ENCODE measurements around the gene TRMT11. TPM values are rescaled to one million over a fixed set of nuclear protein-coding genes. Genes with fewer than 3 reads are reported as not detected.

TRMT11 gene
- total RNA-seq, 1 experiment from 2014 or later, result 17.9 TPM

DNA sequence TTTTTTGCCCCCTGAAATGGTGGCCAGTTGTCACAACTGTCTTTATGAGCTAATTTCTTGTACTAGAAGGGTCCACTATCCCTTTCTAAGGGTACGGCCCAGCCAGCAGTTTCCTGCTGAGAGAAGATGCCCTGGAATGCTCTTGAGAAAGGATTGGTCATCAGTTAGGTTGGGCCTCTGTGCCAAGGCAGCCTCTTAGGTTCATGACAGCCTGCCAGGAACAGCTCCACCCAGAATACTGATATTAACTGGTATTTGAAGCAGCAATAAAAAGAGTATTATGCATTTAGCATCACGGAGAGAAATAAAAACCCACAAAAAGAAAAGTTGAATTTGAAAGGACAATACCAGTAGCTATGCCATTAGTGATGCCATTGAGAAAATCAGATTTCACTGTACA lies 38.7 kb upstream of the TRMT11 start:
- no peaks in the 10 kb centered on the region for H3K79me2 ChIP-seq (ENCODE audit: low read length)
- TF ChIP-seq, protein P1, sequence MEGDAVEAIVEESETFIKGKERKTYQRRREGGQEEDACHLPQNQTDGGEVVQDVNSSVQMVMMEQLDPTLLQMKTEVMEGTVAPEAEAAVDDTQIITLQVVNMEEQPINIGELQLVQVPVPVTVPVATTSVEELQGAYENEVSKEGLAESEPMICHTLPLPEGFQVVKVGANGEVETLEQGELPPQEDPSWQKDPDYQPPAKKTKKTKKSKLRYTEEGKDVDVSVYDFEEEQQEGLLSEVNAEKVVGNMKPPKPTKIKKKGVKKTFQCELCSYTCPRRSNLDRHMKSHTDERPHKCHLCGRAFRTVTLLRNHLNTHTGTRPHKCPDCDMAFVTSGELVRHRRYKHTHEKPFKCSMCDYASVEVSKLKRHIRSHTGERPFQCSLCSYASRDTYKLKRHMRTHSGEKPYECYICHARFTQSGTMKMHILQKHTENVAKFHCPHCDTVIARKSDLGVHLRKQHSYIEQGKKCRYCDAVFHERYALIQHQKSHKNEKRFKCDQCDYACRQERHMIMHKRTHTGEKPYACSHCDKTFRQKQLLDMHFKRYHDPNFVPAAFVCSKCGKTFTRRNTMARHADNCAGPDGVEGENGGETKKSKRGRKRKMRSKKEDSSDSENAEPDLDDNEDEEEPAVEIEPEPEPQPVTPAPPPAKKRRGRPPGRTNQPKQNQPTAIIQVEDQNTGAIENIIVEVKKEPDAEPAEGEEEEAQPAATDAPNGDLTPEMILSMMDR (conservative IDR thresholded peaks at IDR 0.05; ENCODE audit: low read depth, low read length), result no peak
- no peak for TF ChIP-seq EZH2 (IDR thresholded peaks at IDR 0.05; ENCODE audit: low read length, unreplicated experiment)
- TF ChIP-seq EZH2phosphoT487 (IDR thresholded peaks at IDR 0.05; ENCODE audit: borderline replicate concordance, low read length), result no peak
- no peak overlapping the region for H3K4me3 ChIP-seq (ENCODE audit: low read length)
- no peaks in the 10 kb centered on the region for H3F3A ChIP-seq (ENCODE audit: low read length, unreplicated experiment)
- no peak for ATAC-seq
- H3K9me2 ChIP-seq (replicated peaks; ENCODE audit: low read length), result no peaks in the 10 kb centered on the region
- POLR2A ChIA-PET (ENCODE audit: unreplicated experiment), result interaction anchor here (0.7 kb wide), 1 partner anchor 9 kb away, joined by 4 read pairs; no protein-coding TSS in a partner anchor
- H3K9me3 ChIP-seq (ENCODE audit: low read length), result no peaks in the 10 kb centered on the region
- no peak overlapping the region for H3K4me2 ChIP-seq (ENCODE audit: low read length)
- H4K20me1 ChIP-seq (ENCODE audit: low read length), result no peaks in the 10 kb centered on the region
- H3K4me1 ChIP-seq (ENCODE audit: insufficient read depth, low read length), result peaks cover 50% of the 10 kb centered on the region
- no peak overlapping the region for H3K27ac ChIP-seq (ENCODE audit: low read length)
- BruUV-seq (replicated peaks), result no TSS peak
- CTCF ChIA-PET, result interaction anchor here (0.7 kb wide), 1 partner anchor 156 kb away, joined by 3 read pairs; no protein-coding TSS in a partner anchor
- intact Hi-C loops (cut with micrococcal nuclease), result no loop called here
- no peaks in the 10 kb centered on the region for H3K27me3 ChIP-seq (ENCODE audit: low read length)
- no peaks in the 10 kb centered on the region for H3K36me3 ChIP-seq (ENCODE audit: low read depth, low read length)
- DNase-seq, result peak; percentile 31
- no peak overlapping the region for H3K9ac ChIP-seq (ENCODE audit: low read length)
- no peak overlapping the region for H2AFZ ChIP-seq (ENCODE audit: low read length)

- CTCF ChIA-PET, result no interaction called here
- no TSS peak for BruUV-seq (replicated peaks)
- Histone ChIP-seq H3K4me3 (ENCODE audit: low read length) (no peak overlapping the region), H3K4me2 (ENCODE audit: low read length) (no peak overlapping the region), H2AFZ (ENCODE audit: low read length) (no peak overlapping the region), H3K9me3 (ENCODE audit: low read length) (no peaks in the 10 kb centered on the region), H3K9ac (ENCODE audit: low read length) (no peak overlapping the region), H3K4me1 (ENCODE audit: insufficient read depth, low read length) (peaks cover 43% of the 10 kb centered on the region), H3K79me2 (ENCODE audit: low read length) (no peaks in the 10 kb centered on the region), H3K9me2 (replicated peaks; ENCODE audit: low read length) (no peaks in the 10 kb centered on the region), H4K20me1 (ENCODE audit: low read length) (no peaks in the 10 kb centered on the region), H3F3A (ENCODE audit: low read length, unreplicated experiment) (no peaks in the 10 kb centered on the region), H3K27me3 (ENCODE audit: low read length) (no peaks in the 10 kb centered on the region), H3K27ac (ENCODE audit: low read length) (no peak overlapping the region), H3K36me3 (ENCODE audit: low read depth, low read length) (no peaks in the 10 kb centered on the region)
- ATAC-seq (no peak), DNase-seq (no peak)
- no peak for TF ChIP-seq EZH2 (IDR thresholded peaks at IDR 0.05; ENCODE audit: low read length, unreplicated experiment)
- TF ChIP-seq, protein P1 (conservative IDR thresholded peaks at IDR 0.05; ENCODE audit: low read depth, low read length), result no peak
- TF ChIP-seq EZH2phosphoT487 (IDR thresholded peaks at IDR 0.05; ENCODE audit: borderline replicate concordance, low read length), result no peak
- intact Hi-C loops (cut with micrococcal nuclease), result no loop called here
- POLR2A ChIA-PET (ENCODE audit: unreplicated experiment), result no interaction called here
Measured at GRCh38 chr6:125948455-125948854, 37.9 kb upstream of the TRMT11 start.

DNA sequence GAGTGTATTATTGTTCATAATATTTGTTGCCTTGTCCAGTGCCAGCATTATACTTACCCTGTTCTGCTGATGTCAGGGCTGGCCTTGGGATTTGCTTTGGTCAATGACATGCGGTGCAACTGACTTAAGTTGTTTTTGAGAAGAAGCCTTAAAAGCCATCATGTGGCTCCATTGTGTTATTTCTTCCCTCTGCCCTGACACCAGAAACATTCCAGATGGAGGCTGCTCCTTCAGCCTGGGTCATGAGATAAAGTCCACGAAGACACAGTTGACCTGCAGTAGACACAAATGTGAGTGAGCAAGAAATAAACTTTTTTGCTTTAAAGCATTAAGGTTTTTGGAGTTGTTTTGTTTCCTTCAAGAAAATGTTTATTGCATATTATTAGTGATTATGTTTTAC lies 37.3 kb upstream of the TRMT11 start:
- ChIA-PET CTCF (no interaction called here), POLR2A (ENCODE audit: unreplicated experiment) (no interaction called here)
- no TSS peak for BruUV-seq (replicated peaks)

More for the DNA sequence above, 37.3 kb upstream of the TRMT11 start:
- Histone ChIP-seq H3K4me3 (ENCODE audit: low read length) (no peak overlapping the region), H3K4me1 (ENCODE audit: insufficient read depth, low read length) (peaks cover 37% of the 10 kb centered on the region), H3K9me2 (replicated peaks; ENCODE audit: low read length) (no peaks in the 10 kb centered on the region), H3K4me2 (ENCODE audit: low read length) (no peak overlapping the region), H3K9me3 (ENCODE audit: low read length) (no peaks in the 10 kb centered on the region), H3F3A (ENCODE audit: low read length, unreplicated experiment) (no peaks in the 10 kb centered on the region), H3K36me3 (ENCODE audit: low read depth, low read length) (no peaks in the 10 kb centered on the region), H3K27ac (ENCODE audit: low read length) (no peak overlapping the region), H3K27me3 (ENCODE audit: low read length) (no peaks in the 10 kb centered on the region), H3K9ac (ENCODE audit: low read length) (no peak overlapping the region), H3K79me2 (ENCODE audit: low read length) (no peaks in the 10 kb centered on the region), H4K20me1 (ENCODE audit: low read length) (no peaks in the 10 kb centered on the region), H2AFZ (ENCODE audit: low read length) (no peak overlapping the region)
- intact Hi-C loops (cut with micrococcal nuclease), result no loop called here
- no peak for DNase-seq
- no peak for ATAC-seq
- TF ChIP-seq EZH2 (IDR thresholded peaks at IDR 0.05; ENCODE audit: low read length, unreplicated experiment), result no peak
- TF ChIP-seq, protein P1 (conservative IDR thresholded peaks at IDR 0.05; ENCODE audit: low read depth, low read length), result no peak
- TF ChIP-seq EZH2phosphoT487 (IDR thresholded peaks at IDR 0.05; ENCODE audit: borderline replicate concordance, low read length), result no peak
